K562 (cell line): ENCODE data around the gene RTBDN. TPM values are rescaled to one million over a fixed set of nuclear protein-coding genes. Genes with fewer than 3 reads are reported as not detected.

Experiments
- BACH1 ChIP-seq: fragments of 200-800 bp; sonication (Bioruptor generic); IDR thresholded peaks from 2 replicates; pipeline ENCODE4 v1.6.1; 2016; ENCODE audit warnings: missing genetic modification characterization, missing compliant biosample characterization
- BCOR ChIP-seq: fragments of 450-650 bp; IDR thresholded peaks from 2 replicates; pipeline ENCODE4 v1.6.1; 2016
- FOXK2 ChIP-seq, 2 experiments: fragments of 450-650 bp; IDR thresholded peaks in 1 of 2; conservative IDR thresholded peaks in 1 of 2; 2 replicates each; pipeline ENCODE4 v1.6.1; 2016; ENCODE audit warnings: low read depth in 2 of 2, mild to moderate bottlenecking in 1 of 2
- NR2C2 ChIP-seq, 2 experiments: fragments of 200-800 bp in 1 of 2; sonication (Bioruptor generic) in 1 of 2; sonication (generic) in 1 of 2; formaldehyde crosslinking in 1 of 2; IDR thresholded peaks; 2 replicates each; pipeline versions ENCODE4 v1.6.1 to v1.8.0; 2016 to 2022; ENCODE audit warnings: mild to moderate bottlenecking in 1 of 2, missing compliant biosample characterization in 1 of 2, missing genetic modification characterization in 1 of 2, missing genetic modification reagents in 1 of 2
- PPARD ChIP-seq: fragments of 250-450 bp; sonication (Bioruptor Pico); IDR thresholded peaks from 2 replicates; pipeline ENCODE4 v1.8.0; 2022; ENCODE audit warnings: inconsistent platforms, mild to moderate bottlenecking, moderate library complexity
- SMAD2 ChIP-seq: fragments of 150-350 bp; IDR thresholded peaks from 2 replicates; pipeline ENCODE4 v1.6.1; 2014; ENCODE audit warnings: low read depth, mild to moderate bottlenecking, low read length
- XRCC5 ChIP-seq: fragments of 200-400 bp; formaldehyde crosslinking; IDR thresholded peaks from 2 replicates; pipeline ENCODE4 v1.6.1; 2017; ENCODE audit warnings: low read depth, mild to moderate bottlenecking, low read length
- ZC3H11A ChIP-seq: IDR thresholded peaks from 2 replicates; pipeline ENCODE4 v1.6.1; 2012; ENCODE audit warnings: low read depth, low read length, improper control_type of control experiment
- ZNF121 ChIP-seq: sonication (generic); formaldehyde crosslinking; conservative IDR thresholded peaks from 2 replicates; pipeline ENCODE4 v1.8.0; 2022; ENCODE audit warnings: missing genetic modification reagents
- ZNF146 ChIP-seq: IDR thresholded peaks from one replicate; pipeline ENCODE4 v1.6.1; 2018; ENCODE audit warnings: missing compliant biosample characterization; ENCODE audit not compliant: unreplicated experiment
- ZNF311 ChIP-seq: fragments of 250-450 bp; sonication (Bioruptor Pico); IDR thresholded peaks from 2 replicates; pipeline ENCODE4 v1.4.0; 2020; ENCODE audit warnings: mild to moderate bottlenecking, moderate library complexity
- polyA plus RNA-seq, 8 experiments: library from polyadenylated mRNA; depleted of rRNA in 4 of 8; stranded (reverse) in 5 of 8; unstranded in 3 of 8; fragments of >200 nt; fragmentation: Nextera tagmentation in 2 of 8; fragmentation: Illumina TruSeq in 1 of 8; extraction: Ambion mirVana in 2 of 8; extraction: Trizol in 1 of 8; gene quantifications; 2 replicates each; pipeline versions ENCODE4 v1.2.1 to v1.2.3, GENCODE V29; 2011 to 2014; ENCODE audit warnings: inconsistent platforms in 1 of 8, missing spikeins in 1 of 8
- total RNA-seq, 7 experiments: library from RNA; depleted of rRNA in 6 of 7; stranded (reverse); fragments of >200 nt in 6 of 7; fragmentation: Illumina TruSeq in 2 of 7; extraction: Trizol in 2 of 7; gene quantifications; 2 replicates each; pipeline versions ENCODE4 v1.2.1 to v1.2.3, GENCODE V29; 2011 to 2021; ENCODE audit warnings: low replicate concordance in 1 of 7
- TF ChIP-seq, protein P1 (sequence below): fragments of 200-800 bp; sonication (Bioruptor generic); IDR thresholded peaks from 2 replicates; pipeline ENCODE4 v1.6.1; 2017; ENCODE audit warnings: missing genetic modification characterization, missing compliant biosample characterization
- TF ChIP-seq, protein P2 (sequence below): fragments of 450-650 bp; formaldehyde crosslinking; conservative IDR thresholded peaks from 2 replicates; pipeline ENCODE4 v1.4.0; 2022; ENCODE audit warnings: mild to moderate bottlenecking, missing genetic modification characterization
- TF ChIP-seq, protein P3 (sequence below), 2 experiments: fragments of 150-350 bp in 1 of 2; IDR thresholded peaks; 2 replicates each; pipeline ENCODE4 v1.6.1; 2012 to 2016; ENCODE audit warnings: low read depth in 2 of 2, low read length in 2 of 2, mild to moderate bottlenecking in 1 of 2, moderate library complexity in 1 of 2
- TF ChIP-seq, protein P4 (sequence below): sonication (generic); formaldehyde crosslinking; IDR thresholded peaks from 2 replicates; pipeline ENCODE4 v1.8.1; 2023; ENCODE audit warnings: mild to moderate bottlenecking, missing genetic modification reagents, moderate library complexity
- TF ChIP-seq, protein P5 (sequence below): IDR thresholded peaks from 2 replicates; pipeline ENCODE4 v1.6.1; 2016; ENCODE audit warnings: missing genetic modification characterization, missing compliant biosample characterization

Gene RTBDN
- total and polyA plus RNA-seq, 9 of the 15 experiments (the other 6 are each of a cell fraction or from before 2014, with no cell fraction given), result 0.20 to 2.3 (median 0.72) TPM; not detected in 1

DNA sequence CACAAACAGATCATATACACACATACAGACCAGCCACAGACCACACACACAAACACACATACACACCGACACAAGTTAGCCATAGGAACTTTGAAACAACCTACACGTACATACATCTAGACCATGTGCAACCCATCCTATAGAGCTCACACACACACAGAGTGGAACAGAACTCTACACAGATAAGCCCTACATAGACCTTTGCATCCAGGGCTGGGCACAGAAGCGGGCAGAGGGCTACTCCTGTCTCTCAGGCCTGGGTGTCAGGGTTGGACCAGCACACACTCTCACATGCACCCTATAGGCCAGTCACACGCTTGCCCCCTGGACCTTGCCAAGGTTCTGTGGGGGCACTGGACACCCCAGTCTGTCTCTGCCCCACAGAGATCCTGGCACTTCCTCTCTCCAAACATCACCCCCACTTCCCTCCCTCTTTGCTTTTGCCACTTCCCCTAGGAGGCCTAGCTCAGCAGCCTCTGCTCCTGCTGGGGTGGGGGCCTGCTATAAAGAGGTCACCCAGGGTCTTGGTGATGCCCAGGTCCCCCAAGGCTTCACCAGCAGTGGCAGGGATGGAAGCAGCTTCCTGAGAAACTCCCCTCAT, 48.8 kb downstream of the RTBDN start (continued):
- TF ChIP-seq, protein P1, sequence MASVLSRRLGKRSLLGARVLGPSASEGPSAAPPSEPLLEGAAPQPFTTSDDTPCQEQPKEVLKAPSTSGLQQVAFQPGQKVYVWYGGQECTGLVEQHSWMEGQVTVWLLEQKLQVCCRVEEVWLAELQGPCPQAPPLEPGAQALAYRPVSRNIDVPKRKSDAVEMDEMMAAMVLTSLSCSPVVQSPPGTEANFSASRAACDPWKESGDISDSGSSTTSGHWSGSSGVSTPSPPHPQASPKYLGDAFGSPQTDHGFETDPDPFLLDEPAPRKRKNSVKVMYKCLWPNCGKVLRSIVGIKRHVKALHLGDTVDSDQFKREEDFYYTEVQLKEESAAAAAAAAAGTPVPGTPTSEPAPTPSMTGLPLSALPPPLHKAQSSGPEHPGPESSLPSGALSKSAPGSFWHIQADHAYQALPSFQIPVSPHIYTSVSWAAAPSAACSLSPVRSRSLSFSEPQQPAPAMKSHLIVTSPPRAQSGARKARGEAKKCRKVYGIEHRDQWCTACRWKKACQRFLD (CRISPR knock-in tag), result 0 out of 2 replicates have a peak, but pooled peaks have one; percentile 19
- no peak for TF ChIP-seq NR2C2 (CRISPR knock-in tag; IDR thresholded peaks at IDR 0.05)
- TF ChIP-seq NR2C2 (tag; IDR thresholded peaks at IDR 0.05), result no peak
- TF ChIP-seq, protein P2, sequence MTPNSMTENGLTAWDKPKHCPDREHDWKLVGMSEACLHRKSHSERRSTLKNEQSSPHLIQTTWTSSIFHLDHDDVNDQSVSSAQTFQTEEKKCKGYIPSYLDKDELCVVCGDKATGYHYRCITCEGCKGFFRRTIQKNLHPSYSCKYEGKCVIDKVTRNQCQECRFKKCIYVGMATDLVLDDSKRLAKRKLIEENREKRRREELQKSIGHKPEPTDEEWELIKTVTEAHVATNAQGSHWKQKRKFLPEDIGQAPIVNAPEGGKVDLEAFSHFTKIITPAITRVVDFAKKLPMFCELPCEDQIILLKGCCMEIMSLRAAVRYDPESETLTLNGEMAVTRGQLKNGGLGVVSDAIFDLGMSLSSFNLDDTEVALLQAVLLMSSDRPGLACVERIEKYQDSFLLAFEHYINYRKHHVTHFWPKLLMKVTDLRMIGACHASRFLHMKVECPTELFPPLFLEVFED, result 0 out of 2 replicates have a peak, but pooled peaks have one; percentile 1
- TF ChIP-seq, protein P3, sequence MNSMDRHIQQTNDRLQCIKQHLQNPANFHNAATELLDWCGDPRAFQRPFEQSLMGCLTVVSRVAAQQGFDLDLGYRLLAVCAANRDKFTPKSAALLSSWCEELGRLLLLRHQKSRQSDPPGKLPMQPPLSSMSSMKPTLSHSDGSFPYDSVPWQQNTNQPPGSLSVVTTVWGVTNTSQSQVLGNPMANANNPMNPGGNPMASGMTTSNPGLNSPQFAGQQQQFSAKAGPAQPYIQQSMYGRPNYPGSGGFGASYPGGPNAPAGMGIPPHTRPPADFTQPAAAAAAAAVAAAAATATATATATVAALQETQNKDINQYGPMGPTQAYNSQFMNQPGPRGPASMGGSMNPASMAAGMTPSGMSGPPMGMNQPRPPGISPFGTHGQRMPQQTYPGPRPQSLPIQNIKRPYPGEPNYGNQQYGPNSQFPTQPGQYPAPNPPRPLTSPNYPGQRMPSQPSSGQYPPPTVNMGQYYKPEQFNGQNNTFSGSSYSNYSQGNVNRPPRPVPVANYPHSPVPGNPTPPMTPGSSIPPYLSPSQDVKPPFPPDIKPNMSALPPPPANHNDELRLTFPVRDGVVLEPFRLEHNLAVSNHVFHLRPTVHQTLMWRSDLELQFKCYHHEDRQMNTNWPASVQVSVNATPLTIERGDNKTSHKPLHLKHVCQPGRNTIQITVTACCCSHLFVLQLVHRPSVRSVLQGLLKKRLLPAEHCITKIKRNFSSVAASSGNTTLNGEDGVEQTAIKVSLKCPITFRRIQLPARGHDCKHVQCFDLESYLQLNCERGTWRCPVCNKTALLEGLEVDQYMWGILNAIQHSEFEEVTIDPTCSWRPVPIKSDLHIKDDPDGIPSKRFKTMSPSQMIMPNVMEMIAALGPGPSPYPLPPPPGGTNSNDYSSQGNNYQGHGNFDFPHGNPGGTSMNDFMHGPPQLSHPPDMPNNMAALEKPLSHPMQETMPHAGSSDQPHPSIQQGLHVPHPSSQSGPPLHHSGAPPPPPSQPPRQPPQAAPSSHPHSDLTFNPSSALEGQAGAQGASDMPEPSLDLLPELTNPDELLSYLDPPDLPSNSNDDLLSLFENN (IDR thresholded peaks at IDR 0.05; ENCODE audit: low read depth in 2 of 2, low read length in 2 of 2), result no peak
- TF ChIP-seq, protein P4, sequence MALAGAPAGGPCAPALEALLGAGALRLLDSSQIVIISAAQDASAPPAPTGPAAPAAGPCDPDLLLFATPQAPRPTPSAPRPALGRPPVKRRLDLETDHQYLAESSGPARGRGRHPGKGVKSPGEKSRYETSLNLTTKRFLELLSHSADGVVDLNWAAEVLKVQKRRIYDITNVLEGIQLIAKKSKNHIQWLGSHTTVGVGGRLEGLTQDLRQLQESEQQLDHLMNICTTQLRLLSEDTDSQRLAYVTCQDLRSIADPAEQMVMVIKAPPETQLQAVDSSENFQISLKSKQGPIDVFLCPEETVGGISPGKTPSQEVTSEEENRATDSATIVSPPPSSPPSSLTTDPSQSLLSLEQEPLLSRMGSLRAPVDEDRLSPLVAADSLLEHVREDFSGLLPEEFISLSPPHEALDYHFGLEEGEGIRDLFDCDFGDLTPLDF (CRISPR knock-in tag), result no peak
- TF ChIP-seq, protein P5, sequence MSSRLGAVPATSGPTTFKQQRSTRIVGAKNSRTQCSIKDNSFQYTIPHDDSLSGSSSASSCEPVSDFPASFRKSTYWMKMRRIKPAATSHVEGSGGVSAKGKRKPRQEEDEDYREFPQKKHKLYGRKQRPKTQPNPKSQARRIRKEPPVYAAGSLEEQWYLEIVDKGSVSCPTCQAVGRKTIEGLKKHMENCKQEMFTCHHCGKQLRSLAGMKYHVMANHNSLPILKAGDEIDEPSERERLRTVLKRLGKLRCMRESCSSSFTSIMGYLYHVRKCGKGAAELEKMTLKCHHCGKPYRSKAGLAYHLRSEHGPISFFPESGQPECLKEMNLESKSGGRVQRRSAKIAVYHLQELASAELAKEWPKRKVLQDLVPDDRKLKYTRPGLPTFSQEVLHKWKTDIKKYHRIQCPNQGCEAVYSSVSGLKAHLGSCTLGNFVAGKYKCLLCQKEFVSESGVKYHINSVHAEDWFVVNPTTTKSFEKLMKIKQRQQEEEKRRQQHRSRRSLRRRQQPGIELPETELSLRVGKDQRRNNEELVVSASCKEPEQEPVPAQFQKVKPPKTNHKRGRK, result no peak
- no peak for TF ChIP-seq ZC3H11A
- TF ChIP-seq PPARD (CRISPR knock-in tag), result no peak
- no peak for TF ChIP-seq BCOR
- TF ChIP-seq ZNF121 (CRISPR knock-in tag), result no peak
- no peak for TF ChIP-seq XRCC5
- TF ChIP-seq ZNF146 (CRISPR knock-in tag), result no peak
- TF ChIP-seq SMAD2, result no peak
- TF ChIP-seq BACH1 (tag), result no peak
- TF ChIP-seq FOXK2 (conservative IDR thresholded peaks at IDR 0.05 in 1 of 2, IDR thresholded peaks at IDR 0.05 in 1 of 2; ENCODE audit: low read depth in 2 of 2), result 0 out of 4 replicates have a peak, but pooled peaks of 1 of the 2 experiments have one; percentile 17
- no peak; the same call in 1 of the 2 replicates for TF ChIP-seq ZNF311 (CRISPR knock-in tag)
